ENCODE results near the gene IGLL5.
"Not testable (repeated sequence)": the region's sequence is repeated elsewhere in the genome, so short reads cannot be mapped to it uniquely, and the experiment has no call there.

The IGLL5 gene

DNA sequence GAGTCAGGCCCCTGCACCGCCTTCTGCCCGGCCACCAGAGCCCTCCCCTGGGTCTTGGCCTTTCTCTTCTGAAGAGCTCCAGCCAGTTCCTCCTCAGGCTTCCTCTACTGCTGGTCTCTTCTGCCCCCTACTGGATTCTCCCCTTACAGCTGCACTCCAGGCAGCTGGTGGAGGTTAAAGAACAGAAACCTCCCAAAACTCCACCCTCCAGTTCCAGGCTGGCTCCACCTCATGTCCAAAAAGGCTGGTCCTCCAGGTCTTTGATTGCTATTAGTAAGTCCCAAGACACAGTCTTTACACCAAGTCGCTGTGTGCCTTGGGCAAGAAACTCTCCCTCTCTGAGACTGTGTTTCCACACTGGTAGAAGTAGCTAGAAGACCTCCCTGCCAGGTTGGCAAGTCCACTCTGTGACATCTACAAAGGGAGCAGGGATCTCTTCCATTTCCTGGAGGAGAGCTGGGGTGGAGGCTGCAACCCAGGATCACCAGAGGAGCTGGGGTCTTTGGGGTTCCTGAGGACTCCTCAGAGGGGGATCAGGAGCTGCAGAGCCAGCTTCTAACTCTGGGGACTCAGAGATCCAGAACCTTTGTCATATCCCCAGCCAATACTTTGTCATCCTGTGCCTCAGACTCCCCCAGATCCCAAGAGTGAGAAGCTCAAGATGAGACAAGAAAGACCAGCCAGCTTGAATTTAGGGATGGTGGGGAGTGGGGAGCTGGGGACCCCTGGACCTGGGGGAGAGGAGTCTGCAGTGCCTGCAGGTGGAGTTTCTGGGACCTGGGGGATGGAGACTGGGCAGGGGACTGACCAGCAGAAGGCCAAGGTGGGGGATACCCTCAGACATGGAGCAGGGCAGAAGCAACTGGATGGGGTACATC, 3.4 kb upstream of the IGLL5 start:
- peak; percentile 81 for DNase-seq (ENCODE audit: low spot score)

DNA sequence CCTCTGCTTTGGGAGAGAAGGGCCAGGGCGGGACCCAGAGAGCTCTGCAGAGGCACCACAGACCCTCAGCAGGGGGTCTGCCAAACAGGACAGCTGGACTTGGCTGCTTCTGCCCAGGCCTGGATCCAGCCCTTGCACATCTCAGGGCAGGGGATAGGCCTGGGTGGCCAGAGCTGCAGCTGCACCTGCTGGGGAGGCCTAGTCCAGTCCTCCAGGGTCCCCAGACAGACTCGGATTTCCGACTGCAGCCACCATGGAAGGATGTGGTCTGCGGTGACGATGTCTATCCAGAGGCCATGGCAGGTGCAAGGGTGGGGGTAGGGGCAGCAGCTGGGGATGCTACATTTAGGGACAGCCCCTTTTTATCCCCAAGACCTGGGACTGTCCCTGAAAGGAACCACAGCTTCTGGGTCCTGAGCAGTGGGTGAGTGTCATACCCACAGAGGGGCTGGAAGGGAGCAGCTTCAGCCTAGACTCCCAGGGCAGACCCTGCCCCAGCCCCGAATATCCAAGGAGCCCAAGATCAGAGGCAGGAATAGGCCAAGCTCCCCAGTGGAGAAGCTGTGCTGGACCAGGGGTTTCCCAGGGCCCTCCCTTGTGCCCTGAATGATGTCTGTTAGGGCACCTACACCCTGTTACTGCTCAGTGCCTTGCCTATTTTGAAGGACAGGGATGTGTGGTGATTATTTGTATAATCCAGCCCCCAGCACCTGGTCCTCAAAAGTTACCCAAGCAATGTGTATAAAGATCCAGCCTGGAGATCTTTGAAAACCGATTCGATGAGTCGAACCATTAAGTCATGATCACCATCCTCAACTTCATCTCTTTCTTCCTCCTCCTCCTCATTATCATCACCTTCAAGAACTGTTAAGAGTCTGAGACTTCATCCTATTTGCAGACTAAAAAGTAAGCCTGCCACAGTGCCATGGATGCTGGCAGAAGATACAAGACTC, 2.5 kb upstream of the IGLL5 start:
- no peak for DNase-seq (ENCODE audit: low spot score)

DNA sequence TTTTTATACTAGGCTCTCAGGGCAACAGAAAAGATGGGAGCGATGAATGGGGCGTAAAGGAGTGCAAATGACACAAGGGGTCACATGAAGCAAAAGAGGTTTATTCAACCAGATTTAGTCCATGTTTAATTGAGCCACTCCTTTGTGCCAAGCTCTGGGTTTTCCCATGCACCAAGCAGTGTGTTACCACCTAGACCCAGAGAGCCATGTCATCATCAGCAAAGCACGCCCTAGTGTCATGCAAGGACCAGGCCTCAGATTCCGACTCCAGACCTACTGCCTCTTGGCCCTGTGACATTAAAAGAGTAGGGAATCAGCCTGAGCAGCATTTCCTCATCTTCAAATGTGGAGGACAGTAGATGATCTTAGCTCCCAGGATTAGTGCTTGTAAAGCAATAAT, 1.1 kb upstream of the IGLL5 start:
- no peak for DNase-seq (ENCODE audit: low spot score)

DNA sequence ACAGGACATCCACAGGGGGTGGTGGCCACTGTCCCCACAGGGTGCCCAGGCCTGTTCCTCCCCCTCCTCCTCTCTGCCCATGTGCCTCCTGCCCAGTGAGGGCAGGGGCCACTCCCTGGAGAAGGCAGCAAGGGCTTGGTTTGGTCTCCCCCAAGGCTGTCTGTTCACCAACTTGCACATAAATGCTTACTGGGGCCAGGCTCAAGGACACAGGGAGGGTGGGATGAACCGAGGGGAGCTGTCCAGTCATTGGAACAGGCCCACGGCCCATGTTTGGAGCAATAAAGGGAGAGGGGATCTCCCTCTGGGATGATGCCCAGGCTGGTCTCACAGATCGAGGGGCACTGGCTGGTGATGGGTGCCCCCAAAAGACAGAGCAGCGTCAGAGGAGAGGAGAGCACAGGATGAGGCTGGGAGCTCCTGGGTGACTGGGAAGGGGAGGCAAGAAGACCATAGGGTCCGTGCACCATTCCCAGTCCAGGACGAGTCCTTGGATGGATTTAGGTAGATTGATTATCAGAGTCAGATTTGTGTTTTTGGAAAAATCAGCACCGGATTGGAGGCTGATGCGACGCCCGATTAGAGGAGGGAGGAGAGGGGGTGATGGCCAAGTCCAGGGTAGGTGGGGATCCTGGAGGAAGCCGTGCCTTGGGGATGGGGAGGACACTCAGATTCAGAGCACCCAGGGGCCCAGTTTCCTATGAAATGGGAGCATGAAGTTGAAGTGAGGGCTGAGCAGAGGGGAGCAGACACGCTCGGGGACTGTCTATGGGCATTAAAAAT, 1.1 kb downstream of the IGLL5 start:
- no peak for DNase-seq (ENCODE audit: low spot score)

DNA sequence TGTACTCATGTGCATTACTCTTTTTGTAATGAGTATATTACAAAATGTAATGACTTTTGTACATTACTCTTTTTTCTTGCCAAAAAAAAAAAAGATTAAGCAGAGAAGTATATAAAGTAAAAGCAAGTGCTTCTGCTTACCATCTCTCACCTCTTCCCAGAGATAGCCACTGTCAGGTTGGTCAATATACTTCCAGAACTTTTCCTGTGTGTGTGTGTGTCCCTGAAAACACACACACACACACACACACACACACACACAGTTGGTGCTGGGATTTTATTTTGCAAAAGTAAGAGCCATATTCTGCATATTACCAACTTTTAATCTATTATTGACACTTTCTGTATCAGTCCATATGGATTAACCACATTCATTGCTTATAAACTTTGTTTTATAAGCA, 2.5 kb downstream of the IGLL5 start:
- DNase-seq (ENCODE audit: low spot score) = no peak

DNA sequence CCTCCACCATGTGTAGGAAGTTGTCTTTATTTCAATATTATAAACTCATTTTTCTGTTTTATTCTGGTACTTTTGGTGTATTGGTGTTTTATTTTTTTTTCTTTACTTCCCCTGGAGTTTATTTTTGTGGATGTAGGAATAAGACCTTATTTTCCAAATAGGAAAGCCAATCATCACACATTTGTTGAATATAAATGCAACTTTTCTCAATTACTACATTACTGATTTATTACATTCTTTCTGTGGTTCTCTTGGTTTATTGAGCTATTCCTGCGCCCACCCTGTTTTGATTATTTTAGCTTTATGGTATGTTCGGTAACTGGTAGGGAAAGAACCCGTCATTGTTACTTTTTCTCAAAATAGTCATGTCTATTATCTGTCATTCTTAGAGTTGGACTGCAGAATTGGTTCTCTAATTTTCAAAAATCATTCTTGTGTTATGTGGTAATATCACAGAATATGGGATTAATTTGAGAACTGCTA, 3.6 kb downstream of the IGLL5 start:
- no peak for DNase-seq (ENCODE audit: low spot score)

DNA sequence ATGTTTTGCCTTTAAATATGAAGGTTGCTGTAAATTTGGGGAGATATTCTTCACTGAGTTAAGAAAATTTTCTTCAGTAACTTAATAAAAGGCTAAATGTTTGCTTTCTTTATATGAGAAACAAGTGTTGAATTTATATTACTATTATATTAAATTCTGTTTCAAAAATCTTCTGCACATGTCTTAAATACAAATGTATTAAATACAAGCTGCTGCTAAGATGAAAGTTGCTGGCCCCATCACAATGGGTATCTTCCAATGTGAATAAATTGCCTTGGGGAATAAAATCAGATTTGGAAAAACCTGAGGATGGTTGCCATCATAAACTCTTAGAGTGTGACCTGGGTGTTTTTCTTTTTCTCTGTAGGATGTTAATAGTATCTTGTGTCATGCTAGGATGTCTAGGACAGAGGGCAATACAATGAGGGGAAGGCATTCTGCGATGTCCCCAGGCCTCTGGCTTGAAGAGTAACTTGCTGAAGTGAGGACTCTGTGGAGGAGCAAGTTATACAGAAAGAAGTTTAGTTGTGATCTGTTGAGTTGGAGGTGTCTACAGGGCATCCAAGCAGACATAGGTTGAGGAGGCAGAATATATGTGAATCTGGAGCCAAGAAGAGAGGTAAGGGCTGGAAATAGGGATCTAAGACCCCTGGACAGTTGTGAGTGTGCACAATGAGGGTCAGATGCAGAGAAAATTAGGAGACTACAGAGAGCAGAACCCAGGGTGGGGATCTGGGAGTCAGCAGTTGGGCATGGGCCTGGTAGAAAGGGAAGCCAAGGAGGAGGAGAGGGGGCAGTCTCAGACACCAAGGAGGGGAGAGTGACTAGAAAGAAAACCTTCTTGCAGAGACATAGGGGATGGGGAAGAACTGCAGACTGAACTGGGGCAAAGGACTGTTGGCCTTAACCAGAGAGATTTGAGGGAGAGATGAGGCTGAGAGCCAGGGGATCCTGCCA, 4.8 kb downstream of the IGLL5 start:
- DNase-seq (ENCODE audit: low spot score) = no peak

DNA sequence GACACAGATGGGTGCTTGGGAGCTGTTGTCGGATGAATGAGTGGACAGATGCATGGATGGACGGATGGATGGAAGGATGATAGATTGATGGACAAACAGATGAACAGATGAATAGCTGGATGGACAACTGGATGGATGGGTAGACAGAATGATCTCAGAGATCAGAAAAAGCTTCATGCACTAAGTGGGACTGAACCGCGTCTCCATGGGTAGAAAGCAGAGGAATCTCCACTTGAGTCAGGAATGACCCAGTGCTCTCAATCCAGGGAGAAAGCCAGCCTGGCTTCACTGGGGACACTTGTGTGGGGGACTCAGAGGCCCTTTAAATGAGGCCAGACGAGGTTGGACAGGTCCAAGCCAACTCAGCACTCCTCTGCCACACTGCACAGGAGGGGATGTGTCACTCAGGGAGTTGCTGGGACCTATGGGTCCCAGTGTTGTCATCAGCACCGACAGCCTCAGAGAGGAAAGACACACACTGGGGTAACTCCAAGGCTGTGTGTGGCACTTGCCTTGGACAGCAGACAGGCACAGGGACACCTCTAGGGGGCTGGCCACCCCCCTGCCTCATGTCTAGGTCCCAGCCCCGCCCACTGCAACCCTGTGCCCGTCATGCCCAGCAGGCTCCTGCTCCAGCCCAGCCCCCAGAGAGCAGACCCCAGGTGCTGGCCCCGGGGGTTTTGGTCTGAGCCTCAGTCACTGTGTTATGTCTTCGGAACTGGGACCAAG, 5.6 kb downstream of the IGLL5 start:
- no peak for DNase-seq (ENCODE audit: low spot score)

DNA sequence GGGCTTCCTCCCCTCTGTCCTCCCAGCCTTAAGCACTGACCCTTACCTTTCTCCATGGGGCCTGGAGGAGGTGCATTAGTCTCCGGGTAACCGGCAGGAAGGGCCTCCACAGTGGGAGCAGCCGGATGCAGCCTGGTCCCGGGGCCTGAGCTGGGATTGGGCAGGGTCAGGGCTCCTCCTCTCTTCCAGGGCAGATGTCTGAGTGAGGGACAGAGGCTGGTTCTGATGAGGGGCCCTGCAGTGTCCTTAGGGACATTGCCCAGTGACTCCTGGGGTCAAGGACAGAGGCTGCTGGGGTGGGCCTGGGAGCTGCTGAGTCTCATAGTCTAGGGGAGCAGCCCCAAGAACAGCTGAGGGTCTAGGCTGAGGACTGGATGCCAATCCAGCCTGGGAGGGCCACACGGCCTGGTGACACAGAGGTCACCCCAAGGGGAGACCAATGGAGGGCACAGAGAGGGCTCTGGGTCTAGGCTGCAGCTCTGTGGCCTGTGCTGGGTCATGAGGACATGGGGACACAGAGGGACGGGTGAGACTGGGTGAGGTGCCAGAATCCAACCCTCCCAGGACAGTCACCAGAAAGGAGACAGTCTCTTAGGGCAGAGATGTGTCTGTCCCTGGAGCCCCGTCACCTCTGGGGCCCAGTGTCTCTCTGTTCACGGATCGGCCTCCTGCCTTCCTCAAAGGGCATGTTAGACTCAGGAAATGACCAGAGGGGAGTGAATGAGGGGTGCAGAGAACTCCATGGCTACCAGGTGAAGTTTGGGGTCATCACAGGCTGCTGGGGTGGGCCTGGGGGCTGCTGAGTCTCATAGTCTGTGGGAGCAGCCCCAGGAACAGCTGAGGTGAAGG, 6.5 kb downstream of the IGLL5 start:
- DNase-seq (ENCODE audit: low spot score) = no peak

DNA sequence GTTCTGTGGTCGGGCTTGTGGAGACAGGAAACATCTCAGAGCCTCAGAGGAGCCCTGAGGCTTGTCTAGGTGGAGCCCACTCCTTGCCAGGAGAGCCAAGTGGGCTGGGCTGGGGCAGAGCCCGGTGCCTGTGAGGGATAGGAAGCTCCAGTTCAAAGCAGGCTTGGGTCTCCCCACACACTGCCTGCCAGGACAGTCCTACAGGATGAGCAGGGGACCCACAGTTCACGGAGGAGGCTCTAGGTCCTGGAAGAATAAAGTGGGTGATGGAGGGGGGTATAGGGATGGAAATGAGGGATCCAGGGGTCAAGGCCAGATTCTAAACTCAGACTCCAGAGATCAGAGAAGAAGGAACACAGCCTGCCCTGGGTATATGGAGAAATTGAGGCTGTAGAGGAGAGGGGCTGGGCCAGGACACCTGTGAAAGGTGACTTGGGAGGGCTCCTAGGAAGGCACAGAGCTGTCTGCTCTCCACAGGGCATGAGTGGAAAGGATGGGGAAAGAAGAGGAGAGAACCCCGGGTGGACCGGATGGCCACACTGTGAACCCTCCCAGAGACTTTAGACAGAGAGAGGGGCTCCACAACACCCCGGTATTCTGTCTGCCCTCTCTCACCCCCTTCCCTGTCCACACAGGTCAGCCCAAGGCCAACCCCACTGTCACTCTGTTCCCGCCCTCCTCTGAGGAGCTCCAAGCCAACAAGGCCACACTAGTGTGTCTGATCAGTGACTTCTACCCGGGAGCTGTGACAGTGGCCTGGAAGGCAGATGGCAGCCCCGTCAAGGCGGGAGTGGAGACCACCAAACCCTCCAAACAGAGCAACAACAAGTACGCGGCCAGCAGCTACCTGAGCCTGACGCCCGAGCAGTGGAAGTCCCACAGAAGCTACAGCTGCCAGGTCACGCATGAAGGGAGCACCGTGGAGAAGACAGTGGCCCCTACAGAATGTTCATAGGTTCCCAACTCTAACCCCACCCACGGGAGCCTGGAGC, 7.4 kb downstream of the IGLL5 start:
- DNase-seq (ENCODE audit: low spot score) = no peak

DNA sequence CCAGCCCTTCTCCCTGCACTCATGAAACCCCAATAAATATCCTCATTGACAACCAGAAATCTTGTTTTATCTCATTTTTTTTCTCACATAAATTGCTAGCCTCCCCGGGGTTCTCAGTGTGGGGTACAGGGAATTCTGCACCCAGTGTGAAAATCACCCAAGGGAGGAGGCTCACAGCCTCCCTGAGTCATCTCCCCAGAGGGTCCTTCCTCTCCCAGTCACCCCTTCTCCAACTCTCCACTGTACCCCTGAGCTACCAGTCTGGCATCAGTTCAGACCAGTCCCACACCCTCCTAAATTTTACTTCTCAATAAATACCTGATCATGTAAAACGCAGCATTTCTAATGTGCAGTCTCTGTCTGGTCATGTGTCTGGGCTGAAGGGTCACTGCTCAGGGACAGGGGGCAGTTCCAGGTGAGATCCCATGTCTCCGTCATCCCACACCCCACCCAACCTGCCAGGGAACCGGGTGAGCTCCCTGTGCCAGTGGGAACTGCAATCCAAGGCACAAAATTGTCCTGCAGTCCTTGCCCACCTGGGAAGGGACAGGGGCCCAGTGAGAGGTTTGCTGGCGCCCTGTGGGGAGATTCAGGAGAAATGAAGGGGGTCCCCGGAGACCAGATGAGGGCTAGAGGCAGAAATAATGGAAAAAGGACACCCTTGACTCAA, 8.3 kb downstream of the IGLL5 start:
- DNase-seq (ENCODE audit: low spot score) = no peak

DNA sequence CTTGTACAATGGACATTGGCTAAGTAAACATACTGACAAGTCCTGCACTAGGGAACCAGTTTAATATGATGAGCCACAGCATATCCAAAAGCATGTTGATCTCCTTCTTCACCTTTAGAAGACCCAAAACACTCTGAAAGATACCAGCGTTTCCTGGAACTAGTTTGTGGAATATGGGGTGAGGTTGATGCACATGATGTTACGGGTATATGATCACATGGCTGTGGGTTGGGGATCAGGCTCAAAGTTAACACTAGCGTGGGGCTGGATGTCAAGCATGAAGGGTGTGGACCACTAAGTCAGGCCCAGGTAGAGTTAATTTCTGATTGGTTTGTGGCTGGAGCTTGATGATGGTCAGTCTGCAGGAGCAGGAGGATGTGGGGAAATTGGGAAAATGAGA, 9.0 kb downstream of the IGLL5 start:
- DNase-seq (ENCODE audit: low spot score) = no peak

DNA sequence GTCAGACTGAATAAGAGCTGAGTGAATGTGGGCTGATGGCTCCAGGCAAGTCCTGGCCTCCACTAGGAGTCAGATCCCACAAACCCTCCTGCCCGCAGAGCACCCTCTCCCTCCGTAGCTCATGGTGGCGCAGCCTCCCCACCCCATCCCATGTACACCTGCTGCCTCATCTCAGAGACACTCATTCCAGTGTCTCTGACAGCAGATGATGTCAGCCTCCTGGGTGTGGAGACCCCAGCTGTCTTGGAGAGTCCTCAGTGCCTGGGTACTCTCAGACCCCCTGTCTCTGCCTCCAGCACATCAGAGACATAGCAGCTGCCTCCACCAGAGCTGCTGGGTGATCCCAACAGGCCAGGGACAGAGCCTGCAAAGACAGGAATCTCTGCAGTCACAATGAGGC, 9.5 kb downstream of the IGLL5 start:
- DNase-seq (ENCODE audit: low spot score) = no peak

DNA sequence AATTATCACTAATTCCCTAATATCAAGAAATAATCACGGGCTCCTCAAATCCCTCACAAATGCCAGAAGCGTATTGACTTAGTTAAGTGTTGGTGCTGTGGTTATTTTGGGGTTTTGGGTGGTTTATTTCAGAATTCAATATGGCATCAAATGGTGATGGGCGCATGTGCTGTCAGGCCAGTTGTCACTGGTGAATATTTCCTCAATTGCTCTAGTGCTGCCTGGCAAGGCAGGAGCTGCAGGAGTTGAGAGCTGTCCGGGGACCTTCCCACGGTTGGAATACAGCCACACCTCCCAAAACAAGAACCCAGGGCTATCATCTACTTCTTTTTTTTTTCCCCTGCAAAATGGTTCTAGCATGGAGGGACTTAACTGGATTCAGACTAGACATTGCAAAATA, 10.3 kb downstream of the IGLL5 start:
- no peak for DNase-seq (ENCODE audit: low spot score)

DNA sequence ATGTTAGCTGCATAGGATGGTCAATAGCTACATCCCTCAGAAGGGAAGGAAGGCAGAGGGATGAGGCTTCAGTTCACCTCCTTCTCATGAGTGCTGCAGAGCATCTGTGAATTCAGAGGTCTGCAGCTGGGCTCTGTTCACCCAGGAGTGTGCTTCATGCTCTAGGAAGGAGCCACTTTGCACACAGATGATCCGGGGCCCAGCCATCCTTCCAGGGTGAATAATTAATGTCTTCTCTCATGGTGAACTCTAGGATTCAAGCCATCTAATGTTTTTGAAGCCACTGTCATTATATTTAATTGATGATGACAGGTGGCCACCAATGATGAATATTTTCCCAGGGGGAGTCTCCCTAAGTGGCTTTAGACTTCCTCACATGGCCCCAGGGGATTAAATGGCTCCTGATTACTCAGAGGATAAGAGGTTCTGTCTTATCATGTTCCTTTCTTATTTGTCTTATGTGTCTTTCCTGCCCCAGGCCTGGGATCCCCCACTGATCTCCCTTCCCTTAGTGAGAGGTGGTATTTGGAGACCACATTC, 10.9 kb downstream of the IGLL5 start:
- not testable (repeated sequence) for DNase-seq (ENCODE audit: low spot score)

DNA sequence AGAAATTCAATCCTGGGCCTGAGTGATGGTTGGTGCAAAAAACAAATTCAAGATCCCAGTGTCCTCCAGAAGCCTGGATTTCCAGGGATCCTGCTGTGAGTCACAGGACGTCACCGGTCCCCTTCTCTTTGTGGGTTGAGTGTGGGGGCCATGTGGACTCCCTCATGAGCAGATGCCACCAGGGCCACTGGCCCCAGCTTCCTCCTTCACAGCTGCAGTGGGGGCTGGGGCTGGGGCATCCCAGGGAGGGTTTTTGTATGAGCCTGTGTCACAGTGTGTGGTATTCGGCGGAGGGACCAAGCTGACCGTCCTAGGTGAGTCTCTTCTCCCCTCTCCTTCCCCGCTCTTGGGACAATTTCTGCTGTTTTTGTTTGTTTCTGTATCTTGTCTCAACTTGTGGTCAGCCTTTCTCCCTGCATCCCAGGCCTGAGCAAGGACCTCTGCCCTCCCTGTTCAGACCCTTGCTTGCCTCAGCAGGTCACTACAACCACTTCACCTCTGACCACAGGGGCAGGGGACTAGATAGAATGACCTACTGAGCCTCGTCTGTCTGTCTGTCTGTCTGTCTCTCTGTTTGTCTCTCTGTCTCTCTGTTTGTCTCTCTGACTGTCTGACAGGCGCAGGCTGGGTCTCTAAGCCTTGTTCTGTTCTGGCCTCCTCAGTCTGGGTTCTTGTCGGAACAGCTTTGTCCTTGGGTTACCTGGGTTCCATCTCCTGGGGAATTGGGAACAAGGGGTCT, 11.9 kb downstream of the IGLL5 start:
- not testable (repeated sequence) for DNase-seq (ENCODE audit: low spot score)
